Measurements from ENCODE around the gene EEFSEC. TPM values are rescaled to one million over a fixed set of nuclear protein-coding genes. Genes with fewer than 3 reads are reported as not detected.

Gene EEFSEC
- total RNA-seq, 1 donor from 2014 or later, result 0.92 TPM

GRCh38 chr3:128328546-128329458, 175.5 kb downstream of the EEFSEC start:
- H3K36me3 Mint-ChIP-seq, result no peaks in the 10 kb centered on the region
- Histone ChIP-seq H3K36me3 (no peaks in the 10 kb centered on the region), H3K79me2 (ENCODE audit: low read depth) (no peaks in the 10 kb centered on the region), H3F3A (ENCODE audit: low read depth) (no peaks in the 10 kb centered on the region), H3K9ac (no peak overlapping the region), H3K4me3 (no peak overlapping the region), H3K4me1 (peaks cover 3% of the 10 kb centered on the region), H4K20me1 (ENCODE audit: low read depth) (no peaks in the 10 kb centered on the region), H2AFZ (replicated peaks) (no peak overlapping the region), H3K4me2 (no peak overlapping the region), H3K9me3 (ENCODE audit: low read depth) (no peaks in the 10 kb centered on the region), H3K27me3 (no peaks in the 10 kb centered on the region), H3K27ac (no peak overlapping the region)
- no peak for DNase-seq (ENCODE audit: low spot score)
- H3K27me3 Mint-ChIP-seq (ENCODE audit: insufficient read depth, low read depth), result no peaks in the 10 kb centered on the region
- H3K4me1 Mint-ChIP-seq, result peaks cover 4% of the 10 kb centered on the region
- no peak overlapping the region for H3K4me3 Mint-ChIP-seq
- TF ChIP-seq EZH2phosphoT487 (IDR thresholded peaks at IDR 0.05) (no peak), EZH2 (IDR thresholded peaks at IDR 0.05) (no peak), CTCF (IDR thresholded peaks at IDR 0.05) (no peak)
- no peak overlapping the region for H3K27ac Mint-ChIP-seq
- no peaks in the 10 kb centered on the region for H3K9me3 Mint-ChIP-seq

GRCh38 chr3:128329491-128330213, 176.4 kb downstream of the EEFSEC start:
- Histone ChIP-seq H3K36me3 (no peaks in the 10 kb centered on the region), H3K9me3 (ENCODE audit: low read depth) (no peaks in the 10 kb centered on the region), H4K20me1 (ENCODE audit: low read depth) (no peaks in the 10 kb centered on the region), H3K27me3 (no peaks in the 10 kb centered on the region), H3K27ac (no peak overlapping the region), H3K79me2 (ENCODE audit: low read depth) (no peaks in the 10 kb centered on the region), H3K9ac (no peak overlapping the region), H3K4me2 (no peak overlapping the region), H3K4me3 (no peak overlapping the region), H3K4me1 (peaks cover 3% of the 10 kb centered on the region), H2AFZ (replicated peaks) (no peak overlapping the region), H3F3A (ENCODE audit: low read depth) (no peaks in the 10 kb centered on the region)
- no peak for TF ChIP-seq CTCF (IDR thresholded peaks at IDR 0.05)
- TF ChIP-seq EZH2phosphoT487 (IDR thresholded peaks at IDR 0.05), result no peak
- TF ChIP-seq EZH2 (IDR thresholded peaks at IDR 0.05), result no peak
- Mint-ChIP-seq H3K4me1 (peaks cover 2% of the 10 kb centered on the region), H3K4me3 (no peak overlapping the region), H3K9me3 (no peaks in the 10 kb centered on the region), H3K36me3 (no peaks in the 10 kb centered on the region), H3K27ac (no peak overlapping the region), H3K27me3 (ENCODE audit: insufficient read depth, low read depth) (no peaks in the 10 kb centered on the region)
- DNase-seq (ENCODE audit: low spot score), result no peak

- no peaks in the 10 kb centered on the region for H4K20me1 ChIP-seq (ENCODE audit: low read depth)
- no peaks in the 10 kb centered on the region for H3F3A ChIP-seq (ENCODE audit: low read depth)
- H3K4me2 ChIP-seq, result no peak overlapping the region
- no peak overlapping the region for H3K27ac ChIP-seq
- Mint-ChIP-seq H3K27ac (no peak overlapping the region), H3K36me3 (no peaks in the 10 kb centered on the region), H3K4me1 (peaks cover 5% of the 10 kb centered on the region), H3K4me3 (no peak overlapping the region), H3K27me3 (ENCODE audit: insufficient read depth, low read depth) (peaks cover 4% of the 10 kb centered on the region), H3K9me3 (no peaks in the 10 kb centered on the region)
- no peak overlapping the region for H2AFZ ChIP-seq (replicated peaks)
- H3K4me3 ChIP-seq, result no peak overlapping the region
- H3K4me1 ChIP-seq, result peaks cover 3% of the 10 kb centered on the region
- no peaks in the 10 kb centered on the region for H3K36me3 ChIP-seq
- TF ChIP-seq CTCF (IDR thresholded peaks at IDR 0.05) (no peak), EZH2 (IDR thresholded peaks at IDR 0.05) (no peak), EZH2phosphoT487 (IDR thresholded peaks at IDR 0.05) (no peak)
- H3K79me2 ChIP-seq (ENCODE audit: low read depth), result no peaks in the 10 kb centered on the region
- H3K9ac ChIP-seq, result no peak overlapping the region
- H3K27me3 ChIP-seq, result no peaks in the 10 kb centered on the region
- DNase-seq (ENCODE audit: low spot score), result no peak
- H3K9me3 ChIP-seq (ENCODE audit: low read depth), result no peaks in the 10 kb centered on the region
Measured at GRCh38 chr3:128330214-128330842, 177.0 kb downstream of the EEFSEC start.
